ENCODE measurements around the gene TIMM9. TPM values are rescaled to one million over a fixed set of nuclear protein-coding genes. Genes with fewer than 3 reads are reported as not detected.

TIMM9 gene
- total and polyA plus RNA-seq, 8 donors = 46.8 to 242 (median 70.7) TPM; not detected in 1

DNA sequence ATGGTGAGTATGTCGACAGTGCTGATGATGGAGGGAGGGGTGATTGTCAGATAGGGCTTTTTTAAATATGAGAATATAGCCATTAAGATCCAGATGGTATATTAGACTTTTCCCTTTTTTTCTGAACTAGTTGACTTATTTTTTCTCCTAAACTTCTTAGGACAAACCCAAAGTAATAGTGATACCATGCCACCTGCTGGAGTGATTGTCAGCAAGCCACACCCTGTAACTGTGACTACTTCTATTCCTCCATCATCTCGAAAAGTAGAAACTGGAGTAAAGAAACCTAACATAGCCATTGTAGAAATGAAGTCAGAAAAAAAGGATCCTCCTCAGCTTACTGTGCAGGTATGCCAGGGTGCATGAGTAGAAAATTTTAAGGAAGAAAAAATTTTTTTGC is 40.2 kb upstream of the TIMM9 start:
- Histone ChIP-seq H3K27ac (no peak overlapping the region), H3K4me3 (no peak overlapping the region), H3K4me1 (no peaks in the 10 kb centered on the region), H3K27me3 (no peaks in the 10 kb centered on the region), H3K9me3 (no peaks in the 10 kb centered on the region), H3K36me3 (peaks cover 19 to 83% (median 70%) of the 10 kb centered on the region in 4 donors)
- 88 to 99% (median 96%) methylated on average over 2 of the region's 2 CpGs for WGBS, 5 donors
- no peak for DNase-seq
- intact Hi-C loops (cut with DNase I; ENCODE audit: low total_unique reads) = no loop called here
- TF ChIP-seq POLR2AphosphoS5 (IDR thresholded peaks at IDR 0.05) (no peak), EP300 (IDR thresholded peaks at IDR 0.05) (no peak), POLR2A (IDR thresholded peaks at IDR 0.05) (no peak)
- TF ChIP-seq, protein P1, sequence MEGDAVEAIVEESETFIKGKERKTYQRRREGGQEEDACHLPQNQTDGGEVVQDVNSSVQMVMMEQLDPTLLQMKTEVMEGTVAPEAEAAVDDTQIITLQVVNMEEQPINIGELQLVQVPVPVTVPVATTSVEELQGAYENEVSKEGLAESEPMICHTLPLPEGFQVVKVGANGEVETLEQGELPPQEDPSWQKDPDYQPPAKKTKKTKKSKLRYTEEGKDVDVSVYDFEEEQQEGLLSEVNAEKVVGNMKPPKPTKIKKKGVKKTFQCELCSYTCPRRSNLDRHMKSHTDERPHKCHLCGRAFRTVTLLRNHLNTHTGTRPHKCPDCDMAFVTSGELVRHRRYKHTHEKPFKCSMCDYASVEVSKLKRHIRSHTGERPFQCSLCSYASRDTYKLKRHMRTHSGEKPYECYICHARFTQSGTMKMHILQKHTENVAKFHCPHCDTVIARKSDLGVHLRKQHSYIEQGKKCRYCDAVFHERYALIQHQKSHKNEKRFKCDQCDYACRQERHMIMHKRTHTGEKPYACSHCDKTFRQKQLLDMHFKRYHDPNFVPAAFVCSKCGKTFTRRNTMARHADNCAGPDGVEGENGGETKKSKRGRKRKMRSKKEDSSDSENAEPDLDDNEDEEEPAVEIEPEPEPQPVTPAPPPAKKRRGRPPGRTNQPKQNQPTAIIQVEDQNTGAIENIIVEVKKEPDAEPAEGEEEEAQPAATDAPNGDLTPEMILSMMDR (IDR thresholded peaks at IDR 0.05) = no peak

DNA sequence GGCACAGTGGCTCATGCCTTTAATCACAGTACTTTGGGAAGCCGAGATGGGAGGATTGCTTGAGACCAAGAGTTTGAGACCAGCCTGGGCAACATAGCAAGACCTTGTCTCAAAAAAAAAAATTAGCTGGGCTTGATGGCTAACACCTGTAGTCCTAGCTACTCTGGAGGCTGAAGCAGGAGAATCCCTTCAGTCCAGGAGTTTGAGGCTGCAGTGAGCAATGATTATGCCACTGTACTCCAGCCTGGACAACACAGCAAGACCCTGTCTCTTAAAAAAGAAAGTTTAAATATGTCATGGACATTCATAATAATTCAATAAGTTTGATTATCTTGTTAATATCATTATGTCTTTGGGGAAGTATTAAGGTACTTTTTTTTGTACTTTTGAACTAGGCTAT is 39.1 kb upstream of the TIMM9 start:
- no peak overlapping the region for H3K4me3 ChIP-seq
- 90 to 100% (median 96%) methylated on average over 1 of the region's 1 CpG for WGBS, 5 donors
- TF ChIP-seq, protein P1 (IDR thresholded peaks at IDR 0.05) = no peak
- TF ChIP-seq POLR2A (IDR thresholded peaks at IDR 0.05) = no peak
- TF ChIP-seq EP300 (IDR thresholded peaks at IDR 0.05) = no peak
- TF ChIP-seq POLR2AphosphoS5 (IDR thresholded peaks at IDR 0.05) = no peak
- H3K36me3 ChIP-seq = peaks cover 25 to 91% (median 79%) of the 10 kb centered on the region in 4 donors
- no peak for DNase-seq
- H3K4me1 ChIP-seq = no peaks in the 10 kb centered on the region
- no peak overlapping the region for H3K27ac ChIP-seq
- H3K9me3 ChIP-seq = no peaks in the 10 kb centered on the region
- H3K27me3 ChIP-seq = no peaks in the 10 kb centered on the region
- intact Hi-C loops (cut with DNase I; ENCODE audit: low total_unique reads) = no loop called here

DNA sequence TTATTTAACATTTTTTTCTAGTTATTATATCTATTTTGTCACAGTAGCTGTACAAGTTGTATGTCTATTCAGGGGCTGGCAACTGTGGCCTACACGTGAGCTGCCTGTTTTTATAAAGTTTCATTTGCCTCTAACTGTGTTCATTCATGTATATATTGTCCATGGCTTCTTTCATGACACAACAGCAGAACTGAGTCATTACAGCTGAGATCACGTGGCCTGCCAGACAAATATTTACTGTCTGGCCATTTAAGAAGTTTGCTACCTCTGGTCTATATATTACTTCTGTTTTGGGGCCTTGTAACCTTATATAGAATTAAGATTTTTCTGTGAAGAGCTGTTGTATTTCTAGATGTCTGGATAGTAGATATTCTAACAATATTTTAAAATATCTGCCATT is 38.1 kb upstream of the TIMM9 start:
- TF ChIP-seq EP300 (IDR thresholded peaks at IDR 0.05) = no peak
- TF ChIP-seq, protein P1 (IDR thresholded peaks at IDR 0.05) = no peak
- TF ChIP-seq POLR2AphosphoS5 (IDR thresholded peaks at IDR 0.05) = no peak
- no peak for TF ChIP-seq POLR2A (IDR thresholded peaks at IDR 0.05)
- intact Hi-C loops (cut with DNase I; ENCODE audit: low total_unique reads) = no loop called here
- 57 to 86% (median 60%) methylated on average over 2 of the region's 2 CpGs for WGBS, 5 donors

DNA sequence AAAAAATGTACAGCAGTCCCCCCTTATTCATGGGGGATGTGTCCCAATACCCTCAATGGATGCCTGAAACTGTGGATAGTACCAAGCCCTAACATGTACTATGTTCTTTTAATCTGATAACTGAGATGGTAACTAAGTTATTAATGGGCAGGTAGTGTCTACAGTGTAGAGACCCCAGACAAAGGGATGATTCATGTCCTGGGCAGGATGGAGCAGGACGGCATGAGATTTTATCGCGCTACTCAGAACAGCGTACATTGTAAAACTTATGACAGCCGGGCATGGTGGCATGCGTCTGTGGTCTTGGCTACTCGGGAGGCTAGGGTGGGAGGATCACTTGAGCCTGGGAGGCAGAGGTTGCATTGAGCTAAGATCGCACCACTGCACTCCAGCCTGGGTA is 37.3 kb upstream of the TIMM9 start:
- WGBS, 5 donors = 96 to 99% (median 97%) methylated on average over 8 of the region's 8 CpGs
- no peak for DNase-seq
- H3K4me1 ChIP-seq = no peaks in the 10 kb centered on the region
- no peaks in the 10 kb centered on the region for H3K9me3 ChIP-seq
- TF ChIP-seq EP300 (IDR thresholded peaks at IDR 0.05) = no peak
- TF ChIP-seq, protein P1 (IDR thresholded peaks at IDR 0.05) = no peak
- TF ChIP-seq POLR2AphosphoS5 (IDR thresholded peaks at IDR 0.05) = no peak
- TF ChIP-seq POLR2A (IDR thresholded peaks at IDR 0.05) = no peak
- H3K4me3 ChIP-seq = no peak overlapping the region
- intact Hi-C loops (cut with DNase I; ENCODE audit: low total_unique reads) = no loop called here
- peaks cover 32 to 95% (median 84%) of the 10 kb centered on the region in 4 donors for H3K36me3 ChIP-seq
- no peak overlapping the region for H3K27ac ChIP-seq
- H3K27me3 ChIP-seq = no peaks in the 10 kb centered on the region

More for the DNA sequence above, 38.1 kb upstream of the TIMM9 start:
- Histone ChIP-seq H3K9me3 (no peaks in the 10 kb centered on the region), H3K4me3 (no peak overlapping the region), H3K36me3 (peaks cover 32 to 91% (median 80%) of the 10 kb centered on the region in 4 donors), H3K27me3 (no peaks in the 10 kb centered on the region), H3K27ac (no peak overlapping the region), H3K4me1 (no peaks in the 10 kb centered on the region)
- DNase-seq = peak in 1 of 2 donors; percentile 37
